ENCODE data around the gene WDR33.
"Not testable (repeated sequence)": the region's sequence is repeated elsewhere in the genome, so short reads cannot be mapped to it uniquely, and the experiment has no call there.

The WDR33 gene

GRCh38 chr2:127770973-127771735 is 39.8 kb downstream of the WDR33 start:
- no peaks in the 10 kb centered on the region for H3F3A ChIP-seq (ENCODE audit: insufficient read depth, low read length)
- no peak overlapping the region for H3K4me3 ChIP-seq (ENCODE audit: low read depth, low read length, poor library complexity, severe bottlenecking)
- H3K27me3 ChIP-seq (ENCODE audit: insufficient read depth, low read length), result no peaks in the 10 kb centered on the region
- H3K9me2 ChIP-seq (ENCODE audit: low read depth, low read length), result no peaks in the 10 kb centered on the region
- no peaks in the 10 kb centered on the region for H3K9me3 ChIP-seq (ENCODE audit: low read length)
- no peak overlapping the region for H2AFZ ChIP-seq (ENCODE audit: low read length)
- H4K20me1 ChIP-seq (ENCODE audit: insufficient read depth, low read length), result no peaks in the 10 kb centered on the region
- no peak overlapping the region for H3K9ac ChIP-seq (ENCODE audit: low read length)
- no peak overlapping the region for H3K4me2 ChIP-seq (ENCODE audit: low read length)
- TF ChIP-seq CTCF (IDR thresholded peaks at IDR 0.05; ENCODE audit: low read length) (no peak), EZH2 (IDR thresholded peaks at IDR 0.05; ENCODE audit: borderline replicate concordance, low read length) (no peak)
- no peak overlapping the region for H3K27ac ChIP-seq (ENCODE audit: low read depth, low read length, poor library complexity, severe bottlenecking)
- H3K36me3 ChIP-seq (ENCODE audit: insufficient read depth, low read length), result peaks cover 48% of the 10 kb centered on the region
- H3K4me1 ChIP-seq (ENCODE audit: insufficient read depth, low read length, severe bottlenecking), result peaks cover 6% of the 10 kb centered on the region
- H3K79me2 ChIP-seq (ENCODE audit: insufficient read depth, low read length), result peaks cover 71% of the 10 kb centered on the region

- H3K36me3 ChIP-seq (ENCODE audit: insufficient read depth, low read length), result peaks cover 54% of the 10 kb centered on the region
- not testable (repeated sequence) for H3K4me2 ChIP-seq (ENCODE audit: low read length); H3K27ac ChIP-seq (ENCODE audit: low read depth, low read length, poor library complexity, severe bottlenecking); H3K9me2 ChIP-seq (ENCODE audit: low read depth, low read length); H3K4me3 ChIP-seq (ENCODE audit: low read depth, low read length, poor library complexity, severe bottlenecking); H3K27me3 ChIP-seq (ENCODE audit: insufficient read depth, low read length); H4K20me1 ChIP-seq (ENCODE audit: insufficient read depth, low read length); H3K9ac ChIP-seq (ENCODE audit: low read length); H3K4me1 ChIP-seq (ENCODE audit: insufficient read depth, low read length, severe bottlenecking); H3F3A ChIP-seq (ENCODE audit: insufficient read depth, low read length); H2AFZ ChIP-seq (ENCODE audit: low read length); H3K9me3 ChIP-seq (ENCODE audit: low read length)
- peaks cover 64% of the 10 kb centered on the region for H3K79me2 ChIP-seq (ENCODE audit: insufficient read depth, low read length)
Measured at GRCh38 chr2:127770534-127770933, 40.4 kb downstream of the WDR33 start.

GRCh38 chr2:127769587-127769986 is 41.4 kb downstream of the WDR33 start:
- no peak overlapping the region for H2AFZ ChIP-seq (ENCODE audit: low read length)
- no peaks in the 10 kb centered on the region for H3K9me3 ChIP-seq (ENCODE audit: low read length)
- H3K4me3 ChIP-seq (ENCODE audit: low read depth, low read length, poor library complexity, severe bottlenecking), result no peak overlapping the region
- H3F3A ChIP-seq (ENCODE audit: insufficient read depth, low read length), result no peaks in the 10 kb centered on the region
- H3K27me3 ChIP-seq (ENCODE audit: insufficient read depth, low read length), result no peaks in the 10 kb centered on the region
- no peak overlapping the region for H3K4me2 ChIP-seq (ENCODE audit: low read length)
- peaks cover 63% of the 10 kb centered on the region for H3K36me3 ChIP-seq (ENCODE audit: insufficient read depth, low read length)
- H3K9me2 ChIP-seq (ENCODE audit: low read depth, low read length), result no peaks in the 10 kb centered on the region
- no peak overlapping the region for H3K27ac ChIP-seq (ENCODE audit: low read depth, low read length, poor library complexity, severe bottlenecking)
- TF ChIP-seq EZH2 (IDR thresholded peaks at IDR 0.05; ENCODE audit: borderline replicate concordance, low read length) (no peak), CTCF (IDR thresholded peaks at IDR 0.05; ENCODE audit: low read length) (no peak)
- peaks cover 55% of the 10 kb centered on the region for H3K79me2 ChIP-seq (ENCODE audit: insufficient read depth, low read length)
- H4K20me1 ChIP-seq (ENCODE audit: insufficient read depth, low read length), result no peaks in the 10 kb centered on the region
- no peak overlapping the region for H3K9ac ChIP-seq (ENCODE audit: low read length)
- H3K4me1 ChIP-seq (ENCODE audit: insufficient read depth, low read length, severe bottlenecking), result peaks cover 6% of the 10 kb centered on the region

All from OCI-LY1 (cell line).